Measurements from ENCODE around the gene ZNF410. TPM values are rescaled to one million over a fixed set of nuclear protein-coding genes. Genes with fewer than 3 reads are reported as not detected.

ZNF410 gene, protein sequence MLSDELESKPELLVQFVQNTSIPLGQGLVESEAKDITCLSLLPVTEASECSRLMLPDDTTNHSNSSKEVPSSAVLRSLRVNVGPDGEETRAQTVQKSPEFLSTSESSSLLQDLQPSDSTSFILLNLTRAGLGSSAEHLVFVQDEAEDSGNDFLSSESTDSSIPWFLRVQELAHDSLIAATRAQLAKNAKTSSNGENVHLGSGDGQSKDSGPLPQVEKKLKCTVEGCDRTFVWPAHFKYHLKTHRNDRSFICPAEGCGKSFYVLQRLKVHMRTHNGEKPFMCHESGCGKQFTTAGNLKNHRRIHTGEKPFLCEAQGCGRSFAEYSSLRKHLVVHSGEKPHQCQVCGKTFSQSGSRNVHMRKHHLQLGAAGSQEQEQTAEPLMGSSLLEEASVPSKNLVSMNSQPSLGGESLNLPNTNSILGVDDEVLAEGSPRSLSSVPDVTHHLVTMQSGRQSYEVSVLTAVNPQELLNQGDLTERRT
- total RNA-seq (2022; extraction: Qiagen RNA extraction; ENCODE audit: low read depth): 43.9 to 50.8 TPM (median 48.9 TPM) in 5 replicates

DNA sequence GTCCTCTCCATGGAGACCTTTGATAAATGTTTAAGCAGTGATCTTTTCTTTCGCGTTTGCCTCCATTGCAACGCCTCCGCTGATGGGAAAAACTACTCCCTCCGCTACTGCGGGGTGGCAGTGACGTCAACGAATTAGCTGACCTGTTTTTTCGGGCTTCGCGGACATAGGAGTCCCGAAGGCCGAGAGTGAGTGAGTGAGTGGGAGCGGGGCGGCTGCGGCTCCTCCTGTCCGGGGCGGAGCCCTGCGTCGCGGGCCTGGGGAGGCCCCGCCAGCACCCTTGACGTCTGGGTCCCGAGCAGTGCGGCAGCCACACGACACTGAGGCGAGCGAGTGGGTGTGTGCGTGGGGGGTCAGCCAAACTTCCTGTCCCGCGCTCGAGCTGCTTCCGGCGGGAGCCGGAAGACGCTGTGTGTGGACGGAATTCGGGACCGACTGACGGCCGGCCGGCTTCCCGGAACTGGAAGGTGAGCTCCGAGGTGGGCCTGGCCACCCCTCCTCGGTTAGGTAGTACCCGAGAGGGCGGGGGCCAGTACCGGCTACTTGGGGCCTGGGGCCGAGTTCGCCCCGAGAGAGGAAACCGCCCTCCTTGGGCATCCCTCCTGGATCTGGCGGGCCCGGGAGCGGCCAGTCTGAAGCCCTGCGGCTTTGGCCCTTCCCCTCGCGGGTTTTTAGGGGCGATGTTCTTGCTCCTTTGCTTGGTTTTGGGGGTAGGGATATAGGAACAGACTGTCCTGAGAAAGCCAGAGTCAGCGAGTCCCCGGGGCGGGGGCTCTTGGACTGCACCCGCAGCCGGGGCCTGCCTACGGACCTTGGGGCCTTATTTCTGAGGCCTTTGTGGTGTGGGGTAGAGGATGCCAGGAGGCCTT, at the start of gene ZNF410:
Gene ZNF410 (plus strand): TSS at position 411 of the 869 bp plus-strand sequence. CDS start 5,317 bp downstream, outside the sequence.

DNA sequence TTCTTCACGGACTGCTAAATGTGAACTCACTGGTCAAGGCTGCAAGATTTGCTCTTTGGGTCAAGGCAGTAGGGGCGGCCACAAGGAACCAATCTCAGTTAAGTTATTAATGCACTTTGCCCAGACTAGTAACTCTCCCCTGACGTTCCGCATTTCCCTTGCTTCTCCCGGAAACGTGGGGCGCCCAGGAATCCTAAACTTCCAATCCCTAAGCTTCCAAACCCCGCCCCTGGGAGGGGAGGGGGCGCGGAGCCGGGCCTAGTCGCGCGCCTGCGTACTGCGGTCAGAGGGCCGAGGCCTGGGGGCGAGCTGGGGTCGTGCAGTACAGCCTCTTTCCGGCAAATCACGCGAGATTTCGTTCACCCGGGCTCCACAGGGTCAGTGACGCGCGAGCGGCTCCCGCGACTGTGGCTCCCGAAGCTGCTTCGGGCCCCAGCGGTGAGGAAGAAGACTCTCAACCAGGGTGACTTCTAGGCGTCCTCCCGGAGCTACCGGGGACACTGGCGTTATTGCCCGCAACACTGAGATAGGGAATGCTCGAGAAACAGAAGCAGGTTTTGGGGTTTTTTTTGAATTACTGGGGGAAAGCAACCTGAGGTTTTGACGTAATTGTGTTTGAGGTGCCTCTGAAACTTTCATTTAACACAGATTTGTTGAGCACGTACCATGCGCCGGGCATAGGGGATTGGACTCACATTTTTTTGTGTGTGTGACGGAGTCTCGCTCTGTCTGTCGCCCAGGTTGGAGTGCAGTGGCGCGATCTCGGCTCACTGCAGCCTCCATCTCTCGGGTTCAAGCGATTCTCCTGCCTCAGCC, 34.9 kb upstream of the ZNF410 start, which contains the start of gene PTGR2:
Gene PTGR2 (plus strand): TSS at position 265 of the 816 bp plus-strand sequence. CDS start 7,032 bp downstream, outside the sequence.

DNA sequence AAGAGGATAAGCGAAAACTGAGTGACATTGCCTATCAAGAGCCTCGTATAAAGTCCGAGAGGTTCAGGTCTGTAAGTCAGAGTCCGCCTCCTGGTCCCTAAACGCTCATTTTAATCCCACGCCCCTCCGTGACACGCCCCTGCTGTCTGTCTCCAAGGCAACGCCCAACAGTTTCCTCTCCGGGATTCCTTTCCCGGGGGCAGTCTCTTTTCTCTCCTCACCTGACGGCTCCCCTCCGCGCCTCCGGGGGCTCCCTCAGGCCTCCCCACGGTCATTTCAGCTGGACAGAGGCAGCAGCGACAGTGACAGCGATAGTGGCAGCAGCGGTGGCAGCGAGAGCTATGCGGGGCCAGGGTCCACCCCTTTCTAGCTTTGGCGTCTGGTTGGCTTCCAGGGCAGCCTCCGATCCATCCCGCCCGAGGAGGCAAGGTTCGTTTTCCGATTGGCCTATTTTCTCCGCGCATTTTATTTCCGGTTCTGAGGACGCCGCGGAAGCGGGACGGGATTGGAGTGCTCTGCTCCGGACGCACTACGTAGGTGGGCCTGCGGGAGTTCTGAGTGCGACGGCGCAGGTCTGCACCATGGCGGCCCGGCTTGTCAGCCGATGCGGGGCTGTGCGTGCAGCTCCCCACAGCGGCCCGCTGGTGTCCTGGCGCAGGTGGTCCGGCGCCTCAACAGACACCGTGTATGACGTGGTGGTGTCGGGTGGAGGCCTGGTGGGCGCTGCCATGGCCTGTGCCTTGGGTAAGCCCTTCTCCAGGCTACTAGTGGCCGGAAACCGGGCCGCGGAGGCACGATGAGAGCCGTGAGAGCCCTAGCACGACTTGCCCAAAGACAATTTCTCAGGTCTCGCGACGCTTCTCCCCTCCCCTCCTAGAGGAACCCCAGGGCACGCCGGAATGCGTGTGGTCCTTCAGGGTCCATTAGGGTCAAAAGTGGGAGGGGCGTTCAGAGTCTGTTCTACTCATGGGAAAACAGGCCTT, 63.4 kb downstream of the ZNF410 start, which contains the start of the genes COQ6 and FAM161B:
Gene COQ6 (plus strand): TSS at position 551 of the 983 bp plus-strand sequence. CDS start 31 bp downstream, at position 582.
Gene FAM161B (minus strand): TSS at position 343 of the 983 bp plus-strand sequence. CDS start 68 bp downstream, at position 275.

Other genes starting within 250 kb of the ZNF410 start
- gene DNAL1, start 241.9 kb upstream of the ZNF410 start, total RNA-seq (2022; extraction: Qiagen RNA extraction; ENCODE audit: low read depth): 9.2 to 14.5 TPM (median 12.1 TPM) in 5 replicates
- gene PNMA1, start 172.5 kb upstream of the ZNF410 start, total RNA-seq (2022; extraction: Qiagen RNA extraction; ENCODE audit: low read depth): 58.9 to 67.1 TPM (median 63.6 TPM) in 5 replicates
- 6.7 to 11.8 TPM (median 9.6 TPM) in 5 replicates for gene PTGR2, start 35.0 kb upstream of the ZNF410 start, total RNA-seq (2022; extraction: Qiagen RNA extraction; ENCODE audit: low read depth)
- gene FAM161B, start 63.2 kb downstream of the ZNF410 start, total RNA-seq (2022; extraction: Qiagen RNA extraction; ENCODE audit: low read depth): 1.8 to 2.3 TPM (median 2.1 TPM) in 5 replicates
- 24.6 to 28.9 TPM (median 26.8 TPM) in 5 replicates for gene COQ6, start 63.4 kb downstream of the ZNF410 start, total RNA-seq (2022; extraction: Qiagen RNA extraction; ENCODE audit: low read depth)
- gene ENTPD5, start 132.4 kb downstream of the ZNF410 start, total RNA-seq (2022; extraction: Qiagen RNA extraction; ENCODE audit: low read depth): 5.7 to 7.6 TPM (median 6.5 TPM) in 5 replicates
- 2.9 to 5.3 TPM (median 3.7 TPM) in 5 replicates for gene BBOF1, start 132.5 kb downstream of the ZNF410 start, total RNA-seq (2022; extraction: Qiagen RNA extraction; ENCODE audit: low read depth)
- 2.3 to 2.9 TPM (median 2.5 TPM) in 5 replicates for gene ALDH6A1, start 197.6 kb downstream of the ZNF410 start, total RNA-seq (2022; extraction: Qiagen RNA extraction; ENCODE audit: low read depth)
- 4.7 to 7.1 TPM (median 5.4 TPM) in 5 replicates for gene LIN52, start 198.1 kb downstream of the ZNF410 start, total RNA-seq (2022; extraction: Qiagen RNA extraction; ENCODE audit: low read depth)